T1000 (cell line): ENCODE measurements around the gene GNAO1.

ENCODE experiments used
- DNase-seq: peaks from one replicate; lab custom pipeline; 2025; ENCODE audit warnings: mixed read lengths; lab: John Stamatoyannopoulos, UW

Gene GNAO1

DNA sequence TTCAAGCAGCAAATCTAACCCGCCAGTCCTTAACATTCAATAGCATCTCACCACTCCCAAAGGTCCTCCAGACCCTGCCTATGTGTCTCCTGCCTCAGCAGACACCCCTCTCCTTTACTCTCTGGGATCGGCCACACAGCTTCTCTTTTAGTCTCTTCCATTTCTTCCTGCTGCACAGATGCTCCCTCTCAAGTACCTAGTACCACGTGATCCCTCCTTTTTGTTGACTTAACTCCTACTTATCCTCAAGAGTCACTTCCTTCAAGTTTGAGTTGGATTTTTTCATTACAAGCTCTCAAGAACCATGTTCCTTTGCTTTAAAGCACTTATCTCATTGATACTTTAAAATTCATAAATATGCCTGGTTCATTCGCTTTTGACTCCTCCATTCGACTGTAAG, 209.2 kb downstream of the GNAO1 start:
- no peak for DNase-seq

DNA sequence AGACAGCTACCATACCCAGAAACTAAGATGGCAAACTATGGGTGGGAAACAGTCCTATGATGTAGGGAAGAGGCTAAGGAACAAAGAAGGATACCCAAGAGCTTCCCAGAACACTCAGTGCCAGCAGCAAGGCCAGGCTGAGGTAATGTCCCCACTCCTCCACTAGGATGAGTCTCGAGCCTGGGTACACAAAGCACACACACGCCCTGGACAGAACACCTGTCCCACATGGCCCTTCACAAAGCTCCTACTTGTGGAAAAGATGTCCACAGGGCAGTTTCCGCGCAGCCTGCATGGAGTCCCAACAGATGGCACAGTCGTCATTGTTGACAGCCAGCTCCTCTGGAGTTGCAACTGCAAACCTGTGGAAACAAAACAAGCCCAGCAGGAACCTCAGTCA, 210.2 kb downstream of the GNAO1 start:
- DNase-seq = no peak

DNA sequence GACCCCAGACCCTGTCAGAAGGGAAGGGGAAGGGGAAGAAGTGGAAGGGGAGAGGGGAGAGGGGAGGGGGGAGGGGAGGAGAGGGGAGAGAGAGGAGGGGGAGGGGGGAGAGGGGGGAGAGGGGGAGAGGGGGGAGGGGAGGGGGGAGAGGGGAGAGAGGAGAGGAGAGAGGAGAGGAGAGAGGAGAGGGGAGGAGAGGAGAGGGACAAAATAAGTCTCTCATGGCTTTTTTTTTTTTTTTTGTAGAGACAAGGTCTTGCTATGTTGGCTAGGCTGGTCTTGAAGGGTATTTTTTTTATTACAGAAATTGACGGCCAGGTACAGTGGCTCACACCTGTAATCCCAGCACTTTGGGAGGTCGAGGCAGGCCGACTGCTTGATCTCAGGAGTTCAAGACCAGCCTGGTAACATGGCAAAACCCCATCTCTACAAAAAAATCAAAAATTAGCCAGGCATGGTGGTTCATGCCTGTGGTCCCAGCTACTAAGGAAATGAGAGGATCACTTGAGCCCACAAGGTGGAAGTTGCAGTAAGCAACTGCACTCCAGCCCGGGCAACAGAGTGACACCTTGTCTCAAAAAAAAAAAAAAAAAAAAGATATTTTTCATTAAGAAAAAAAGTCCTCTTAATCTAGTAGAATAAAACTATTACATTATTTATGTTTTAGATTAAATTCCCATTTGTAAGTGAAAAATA, 214.8 kb downstream of the GNAO1 start:
- DNase-seq = no peak
